SU-DHL-6 (cell line): Measurements from ENCODE around the gene MTPN.

ENCODE experiments used
- H2AFZ ChIP-seq: fragments of 200-600 bp; sonication (generic); 2 replicates; pipeline ENCODE4 v1.6.1; 2014; ENCODE audit warnings: low read depth, mild to moderate bottlenecking, moderate library complexity, mixed read lengths, antibody characterized with exemption, low read length; ENCODE audit not compliant: severe bottlenecking
- H3F3A ChIP-seq: fragments of 200-600 bp; shearing (Covaris generic); 2 replicates; pipeline ENCODE4 v1.6.0; 2016; ENCODE audit warnings: antibody characterized with exemption, mild to moderate bottlenecking; ENCODE audit not compliant: insufficient read depth
- H3K27ac ChIP-seq: fragments of 200-600 bp; sonication (generic); 2 replicates; pipeline ENCODE4 v1.5.1; 2016; ENCODE audit warnings: low read depth, mild to moderate bottlenecking, low read length, moderate library complexity, mixed read lengths
- H3K27me3 ChIP-seq: fragments of 200-600 bp; sonication (generic), shearing (Covaris generic); 2 replicates; pipeline ENCODE4 v1.6.0; 2014; ENCODE audit warnings: mild to moderate bottlenecking, low read length
- H3K36me3 ChIP-seq: fragments of 200-600 bp; sonication (generic); 2 replicates; pipeline ENCODE4 v1.6.1; 2014; ENCODE audit warnings: mild to moderate bottlenecking, low read length, mixed read lengths
- H3K4me2 ChIP-seq: fragments of 300-600, 200-600 bp; shearing (Covaris generic), sonication (generic); 2 replicates; pipeline ENCODE4 v1.6.0; 2014; ENCODE audit warnings: low read length, low read depth, mild to moderate bottlenecking; ENCODE audit not compliant: poor library complexity, severe bottlenecking
- H3K4me3 ChIP-seq: fragments of 200-600 bp; sonication (generic); 2 replicates; pipeline ENCODE4 v1.5.1; 2014; ENCODE audit warnings: antibody characterized with exemption, low read length, mild to moderate bottlenecking, mixed read lengths; ENCODE audit not compliant: insufficient read depth, poor library complexity, severe bottlenecking
- H3K79me2 ChIP-seq: fragments of 200-600 bp; sonication (generic); 2 replicates; pipeline ENCODE4 v1.6.1; 2014; ENCODE audit warnings: mild to moderate bottlenecking, low read length, moderate library complexity; ENCODE audit not compliant: insufficient read depth
- H3K9ac ChIP-seq: fragments of 200-600 bp; sonication (generic); 2 replicates; pipeline ENCODE4 v1.7.0; 2014; ENCODE audit warnings: mild to moderate bottlenecking, low read length
- H3K9me2 ChIP-seq: fragments of 200-600 bp; sonication (generic); replicated peaks from 2 replicates; pipeline ENCODE4 v1.6.1; 2014; ENCODE audit warnings: low read length; ENCODE audit not compliant: insufficient read depth
- H3K9me3 ChIP-seq: fragments of 200-600 bp; sonication (generic); 2 replicates; pipeline ENCODE4 v1.6.1; 2014; ENCODE audit warnings: low read length, mixed read lengths; ENCODE audit not compliant: insufficient read depth
- H4K20me1 ChIP-seq: fragments of 200-600 bp; sonication (generic); 2 replicates; pipeline ENCODE4 v1.6.1; 2014; ENCODE audit warnings: low read depth, mild to moderate bottlenecking, antibody characterized with exemption, low read length, moderate library complexity, mixed read lengths
- CTCF ChIP-seq: fragments of 200-600 bp; sonication (generic); IDR thresholded peaks from one replicate; pipeline ENCODE4 v1.5.1; 2017; ENCODE audit warnings: antibody characterized with exemption, mild to moderate bottlenecking, low read length, moderate library complexity; ENCODE audit not compliant: insufficient read depth, poor library complexity, severe bottlenecking
- EZH2phosphoT487 ChIP-seq: fragments of 200-600 bp; sonication (generic), shearing (Covaris generic); conservative IDR thresholded peaks from 2 replicates; pipeline ENCODE4 v1.6.1; 2018; ENCODE audit warnings: mild to moderate bottlenecking, antibody characterized with exemption, low read length, moderate library complexity, mixed read lengths

MTPN gene

GRCh38 chr7:135938086-135938485, 39.1 kb downstream of the MTPN start:
- no peaks in the 10 kb centered on the region for H3K36me3 ChIP-seq
- no peaks in the 10 kb centered on the region for H3K9me2 ChIP-seq
- no peak overlapping the region for H3K4me2 ChIP-seq
- H3K27me3 ChIP-seq: no peaks in the 10 kb centered on the region
- no peak overlapping the region for H3K27ac ChIP-seq
- H3K9ac ChIP-seq: no peak overlapping the region
- H2AFZ ChIP-seq: no peak overlapping the region
- no peak overlapping the region for H3K4me3 ChIP-seq
- no peaks in the 10 kb centered on the region for H3K9me3 ChIP-seq
- peaks cover 13% of the 10 kb centered on the region for H4K20me1 ChIP-seq
- no peaks in the 10 kb centered on the region for H3F3A ChIP-seq
- TF ChIP-seq EZH2phosphoT487 (no peak), CTCF (no peak)
- H3K79me2 ChIP-seq: peaks cover 89% of the 10 kb centered on the region

GRCh38 chr7:135936497-135937217, 40.5 kb downstream of the MTPN start:
- peaks cover 86% of the 10 kb centered on the region for H3K79me2 ChIP-seq
- no peaks in the 10 kb centered on the region for H3F3A ChIP-seq
- no peak overlapping the region for H3K9ac ChIP-seq
- H3K9me3 ChIP-seq: no peaks in the 10 kb centered on the region
- peaks cover 13% of the 10 kb centered on the region for H4K20me1 ChIP-seq
- no peak overlapping the region for H3K4me3 ChIP-seq
- H3K27ac ChIP-seq: no peak overlapping the region
- H2AFZ ChIP-seq: no peak overlapping the region
- no peaks in the 10 kb centered on the region for H3K27me3 ChIP-seq
- H3K9me2 ChIP-seq: no peaks in the 10 kb centered on the region
- TF ChIP-seq CTCF: no peak
- TF ChIP-seq EZH2phosphoT487: no peak
- no peaks in the 10 kb centered on the region for H3K36me3 ChIP-seq
- H3K4me2 ChIP-seq: no peak overlapping the region

GRCh38 chr7:135934651-135935050, 42.5 kb downstream of the MTPN start:
- Histone ChIP-seq H3K9me3 (no peaks in the 10 kb centered on the region), H3K4me3 (no peak overlapping the region), H3K79me2 (peaks cover 77% of the 10 kb centered on the region), H4K20me1 (peaks cover 16% of the 10 kb centered on the region), H3K9me2 (no peaks in the 10 kb centered on the region), H3K9ac (no peak overlapping the region), H3F3A (no peaks in the 10 kb centered on the region), H3K36me3 (peaks cover 2% of the 10 kb centered on the region; the same call in 1 of the 2 replicates), H2AFZ (no peak overlapping the region), H3K27me3 (no peaks in the 10 kb centered on the region), H3K27ac (no peak overlapping the region), H3K4me2 (no peak overlapping the region)
- TF ChIP-seq EZH2phosphoT487 (no peak), CTCF (no peak)
